ENCODE results near the gene WNT10A. TPM values are rescaled to one million over a fixed set of nuclear protein-coding genes. Genes with fewer than 3 reads are reported as not detected.
A peak's percentile ranks its signal among the peaks of the same experiment; 100 is the strongest.

Gene WNT10A
- total RNA-seq, 2 experiments from 2014 or later: 1.9 to 2.5 TPM

- Mint-ChIP-seq H3K27ac (no peak overlapping the region), H3K4me1 (peaks cover 22% of the 10 kb centered on the region), H3K9me3 (no peaks in the 10 kb centered on the region), H3K4me3 (no peak overlapping the region), H3K36me3 (no peaks in the 10 kb centered on the region), H3K27me3 (peaks cover 61% of the 10 kb centered on the region)
- POLR2A ChIA-PET: interaction anchor here (7.5 kb wide), 1 partner anchor 20 kb away, joined by 53 read pairs; no protein-coding TSS in a partner anchor
- peak; percentile 15 for ATAC-seq (ENCODE audit: low read depth)
- DNase-seq: peak; percentile 63
Measured at GRCh38 chr2:218876562-218877219, 4.0 kb upstream of the WNT10A start.

- DNase-seq: no peak
- peaks cover 21% of the 10 kb centered on the region for H3K4me1 Mint-ChIP-seq
- POLR2A ChIA-PET: interaction anchor here (7.5 kb wide), 1 partner anchor 19 kb away, joined by 53 read pairs; no protein-coding TSS in a partner anchor
- H3K9me3 Mint-ChIP-seq: no peaks in the 10 kb centered on the region
- ATAC-seq (ENCODE audit: low read depth): no peak
- H3K4me3 Mint-ChIP-seq: no peak overlapping the region
- H3K36me3 Mint-ChIP-seq: no peaks in the 10 kb centered on the region
- H3K27me3 Mint-ChIP-seq: peaks cover 61% of the 10 kb centered on the region
- H3K27ac Mint-ChIP-seq: no peak overlapping the region
Measured at GRCh38 chr2:218877331-218877730, 3.3 kb upstream of the WNT10A start.

- no peak for ATAC-seq (ENCODE audit: low read depth)
- Mint-ChIP-seq H3K9me3 (no peaks in the 10 kb centered on the region), H3K36me3 (no peaks in the 10 kb centered on the region), H3K27ac (no peak overlapping the region), H3K4me3 (no peak overlapping the region), H3K4me1 (peaks cover 23% of the 10 kb centered on the region), H3K27me3 (peaks cover 61% of the 10 kb centered on the region)
- POLR2A ChIA-PET: interaction anchor here (7.5 kb wide), 1 partner anchor 19 kb away, joined by 53 read pairs; no protein-coding TSS in a partner anchor
- no peak for DNase-seq
Measured at GRCh38 chr2:218877891-218878290, 2.8 kb upstream of the WNT10A start.

- H3K4me3 Mint-ChIP-seq: no peak overlapping the region
- peaks cover 61% of the 10 kb centered on the region for H3K27me3 Mint-ChIP-seq
- no peak for ATAC-seq (ENCODE audit: low read depth)
- DNase-seq: no peak
- no peaks in the 10 kb centered on the region for H3K36me3 Mint-ChIP-seq
- H3K27ac Mint-ChIP-seq: no peak overlapping the region
- no peaks in the 10 kb centered on the region for H3K9me3 Mint-ChIP-seq
- H3K4me1 Mint-ChIP-seq: peaks cover 22% of the 10 kb centered on the region
- POLR2A ChIA-PET: interaction anchor here (7.5 kb wide), 1 partner anchor 18 kb away, joined by 53 read pairs; no protein-coding TSS in a partner anchor
Measured at GRCh38 chr2:218878486-218878885, 2.2 kb upstream of the WNT10A start.

DNA sequence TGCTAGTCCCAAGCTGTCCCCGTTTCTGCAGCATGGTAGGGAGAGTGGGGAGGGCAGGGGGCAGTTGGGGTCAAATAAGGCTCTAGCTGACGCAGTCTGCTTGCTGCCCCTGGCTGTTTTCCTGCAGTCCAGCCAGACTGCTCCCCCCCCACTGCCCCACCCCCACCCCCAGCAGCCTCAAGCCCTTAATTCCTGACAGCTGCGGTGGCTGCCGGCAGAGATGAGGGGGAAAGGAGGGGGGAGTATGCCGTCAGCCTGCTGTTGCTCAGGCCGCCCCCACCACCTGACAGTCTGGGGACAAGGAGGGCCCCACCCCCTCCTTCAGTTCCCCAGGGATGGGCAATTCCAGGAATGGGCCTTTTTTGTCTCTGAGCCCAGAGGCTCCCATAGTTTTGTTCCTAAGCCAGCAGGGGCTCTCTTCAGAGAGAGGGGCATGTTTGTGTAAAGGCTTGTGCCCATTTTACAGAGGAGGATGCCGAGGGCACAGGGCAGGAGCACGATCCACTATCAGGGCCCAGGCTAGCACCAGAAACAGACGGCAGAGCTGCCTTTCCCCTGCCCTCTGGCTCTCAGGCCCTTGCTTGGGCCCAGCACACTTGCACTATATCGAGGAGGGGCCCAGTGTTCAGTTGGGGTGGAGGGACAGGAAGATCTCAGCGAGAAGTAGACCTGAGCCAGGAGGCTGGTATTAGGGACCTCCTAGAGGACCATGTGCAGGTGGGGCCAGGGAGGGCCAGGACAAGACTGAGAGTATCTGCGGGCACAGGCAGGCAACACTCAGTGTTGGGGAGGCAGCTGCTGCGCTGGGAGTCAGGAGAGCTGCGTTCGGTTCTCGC lies 1.5 kb upstream of the WNT10A start:
- peak overlapping the region; percentile 70 for H3K4me3 Mint-ChIP-seq
- no peak overlapping the region for H3K27ac Mint-ChIP-seq
- H3K9me3 Mint-ChIP-seq: no peaks in the 10 kb centered on the region
- no peak for ATAC-seq (ENCODE audit: low read depth)
- H3K4me1 Mint-ChIP-seq: peaks cover 22% of the 10 kb centered on the region
- no peaks in the 10 kb centered on the region for H3K36me3 Mint-ChIP-seq
- POLR2A ChIA-PET: interaction anchor here (2.7 to 7.5 kb wide), 2 partner anchors 13 to 18 kb away, joined by 11 to 53 read pairs; no protein-coding TSS in a partner anchor
- H3K27me3 Mint-ChIP-seq: peaks cover 64% of the 10 kb centered on the region
- peak; percentile 32 for DNase-seq

GRCh38 chr2:218879776-218880101 lies 913 bp upstream of the WNT10A start:
- Mint-ChIP-seq H3K9me3 (no peaks in the 10 kb centered on the region), H3K4me1 (peaks cover 20% of the 10 kb centered on the region), H3K36me3 (no peaks in the 10 kb centered on the region), H3K27me3 (peaks cover 64% of the 10 kb centered on the region), H3K27ac (no peak overlapping the region), H3K4me3 (peak overlapping the region; percentile 70)
- POLR2A ChIA-PET: interaction anchor here (2.7 to 7.5 kb wide), 2 partner anchors 12 to 17 kb away, joined by 11 to 53 read pairs; no protein-coding TSS in a partner anchor
- no peak for DNase-seq
- ATAC-seq (ENCODE audit: low read depth): no peak

DNA sequence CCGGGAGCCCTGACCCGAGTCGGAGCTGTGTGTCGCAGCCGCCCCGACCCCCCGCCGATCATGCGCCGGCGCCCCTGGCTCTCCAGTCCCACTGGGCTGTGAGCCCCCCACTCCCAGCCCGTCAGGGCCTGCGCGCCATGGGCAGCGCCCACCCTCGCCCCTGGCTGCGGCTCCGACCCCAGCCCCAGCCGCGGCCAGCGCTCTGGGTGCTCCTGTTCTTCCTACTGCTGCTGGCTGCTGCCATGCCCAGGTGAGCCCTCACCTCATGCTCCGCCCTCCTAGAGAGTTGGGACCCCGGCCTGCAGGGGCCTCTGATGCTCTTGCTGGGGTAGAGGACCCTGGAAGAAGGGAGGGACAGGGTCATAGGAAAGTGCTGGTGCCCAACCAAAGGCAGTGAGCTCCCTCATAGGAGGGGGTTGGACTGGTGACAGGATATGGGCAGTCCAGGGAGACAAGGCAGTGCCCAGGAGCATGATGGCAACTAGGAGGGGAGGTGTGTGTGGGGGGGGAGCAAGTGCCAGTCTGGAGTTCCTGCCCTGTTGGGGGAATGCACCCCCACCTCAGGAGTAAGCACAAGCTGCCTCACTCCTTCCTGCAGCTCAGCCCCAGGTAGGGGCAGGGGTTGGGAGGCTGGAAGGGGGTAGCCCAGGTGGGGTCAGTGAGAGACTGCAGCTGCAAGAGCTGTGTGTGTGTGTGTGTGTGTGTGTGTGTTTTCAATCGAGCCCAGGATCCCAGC lies 375 bp downstream of the WNT10A start:
- POLR2A ChIA-PET: interaction anchor here (0.6 to 7.5 kb wide), 3 partner anchors 11 to 24 kb away, joined by 3 to 53 read pairs (median 11); no protein-coding TSS in a partner anchor
- Mint-ChIP-seq H3K4me3 (peak overlapping the region; percentile 47), H3K4me1 (peaks cover 20% of the 10 kb centered on the region)

GRCh38 chr2:218881744-218882460 lies 1.2 kb downstream of the WNT10A start:
- no peaks in the 10 kb centered on the region for H3K36me3 Mint-ChIP-seq
- H3K27ac Mint-ChIP-seq: no peak overlapping the region
- POLR2A ChIA-PET: interaction anchor here (1.4 to 7.5 kb wide), 3 partner anchors 10 to 15 kb away, joined by 4 to 53 read pairs (median 11); no protein-coding TSS in a partner anchor
- peaks cover 20% of the 10 kb centered on the region for H3K4me1 Mint-ChIP-seq
- H3K27me3 Mint-ChIP-seq: peaks cover 58% of the 10 kb centered on the region
- ATAC-seq (ENCODE audit: low read depth) (no peak), DNase-seq (no peak)
- no peak overlapping the region for H3K4me3 Mint-ChIP-seq
- H3K9me3 Mint-ChIP-seq: no peaks in the 10 kb centered on the region

More for the DNA sequence above, 375 bp downstream of the WNT10A start:
- no peak overlapping the region for H3K27ac Mint-ChIP-seq
- H3K9me3 Mint-ChIP-seq: no peaks in the 10 kb centered on the region
- peaks cover 61% of the 10 kb centered on the region for H3K27me3 Mint-ChIP-seq
- H3K36me3 Mint-ChIP-seq: no peaks in the 10 kb centered on the region
- ATAC-seq (ENCODE audit: low read depth): no peak
- DNase-seq: no peak

- ATAC-seq (ENCODE audit: low read depth) (no peak), DNase-seq (no peak)
- Mint-ChIP-seq H3K36me3 (no peaks in the 10 kb centered on the region), H3K4me1 (peaks cover 19% of the 10 kb centered on the region), H3K27ac (peak overlapping the region; percentile 31), H3K27me3 (peaks cover 61% of the 10 kb centered on the region), H3K4me3 (peak overlapping the region; percentile 11), H3K9me3 (no peaks in the 10 kb centered on the region)
- POLR2A ChIA-PET: interaction anchor here (1.4 kb wide), 1 partner anchor 13 kb away, joined by 4 read pairs; no protein-coding TSS in a partner anchor
Measured at GRCh38 chr2:218882461-218882816, 1.8 kb downstream of the WNT10A start.

- POLR2A ChIA-PET: interaction anchor here (1.4 kb wide), 1 partner anchor 13 kb away, joined by 4 read pairs; no protein-coding TSS in a partner anchor
- Mint-ChIP-seq H3K27me3 (peaks cover 61% of the 10 kb centered on the region), H3K4me1 (peaks cover 19% of the 10 kb centered on the region), H3K9me3 (no peaks in the 10 kb centered on the region), H3K4me3 (no peak overlapping the region), H3K36me3 (no peaks in the 10 kb centered on the region), H3K27ac (no peak overlapping the region)
- DNase-seq: no peak
- no peak for ATAC-seq (ENCODE audit: low read depth)
Measured at GRCh38 chr2:218882866-218883366, 2.3 kb downstream of the WNT10A start.

DNA sequence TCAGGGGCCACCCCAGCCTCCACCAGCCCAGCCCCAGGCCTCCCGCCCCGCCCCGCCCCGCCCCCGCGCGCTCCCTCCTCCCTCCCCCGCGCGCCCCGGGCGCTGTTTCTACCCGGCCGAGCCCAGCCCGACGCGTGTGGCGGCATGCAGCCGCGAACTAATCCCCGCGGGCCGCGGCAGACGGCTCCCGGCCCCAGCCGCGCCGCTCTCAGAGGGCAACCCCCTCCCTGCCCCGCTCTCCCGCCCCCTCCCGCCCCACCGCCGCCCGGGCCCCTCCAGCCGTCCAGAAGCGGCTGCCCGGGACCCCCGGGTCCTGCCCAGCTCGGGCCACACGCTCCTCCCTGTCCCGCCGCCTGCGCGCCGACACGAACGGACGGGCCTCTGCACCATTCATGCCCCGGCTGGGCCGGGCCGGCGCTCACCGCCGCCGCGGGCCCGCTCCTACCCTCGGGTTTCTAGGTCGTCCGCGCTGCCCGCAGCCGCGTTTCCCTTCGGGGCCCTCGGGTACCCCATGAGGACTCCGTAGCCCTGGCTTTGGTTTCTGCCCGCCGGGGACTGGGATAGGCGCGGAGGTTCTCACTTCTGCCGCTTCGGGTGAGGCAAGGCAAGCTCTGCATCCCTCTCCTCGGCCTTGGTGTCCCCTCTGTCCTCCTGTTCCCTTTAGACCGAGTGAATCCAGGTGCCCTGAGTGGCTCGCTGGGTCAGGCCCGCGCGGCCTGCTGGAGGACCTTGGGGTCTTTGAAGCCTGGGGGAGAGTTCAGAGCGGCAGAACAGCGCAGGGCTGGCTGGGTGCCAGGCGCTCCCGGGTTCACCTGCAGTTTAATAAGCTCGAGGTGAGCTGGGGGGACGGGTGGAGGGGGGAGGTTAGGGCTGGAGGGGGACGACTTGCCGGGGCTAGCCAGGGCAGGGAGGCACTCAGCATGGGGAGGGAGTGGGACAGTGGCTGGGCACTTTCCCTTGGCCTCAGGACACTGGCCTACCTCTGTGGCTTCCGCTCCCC lies 3.1 kb downstream of the WNT10A start:
- H3K4me1 Mint-ChIP-seq: peaks cover 19% of the 10 kb centered on the region

More for the DNA sequence above, 3.1 kb downstream of the WNT10A start:
- Mint-ChIP-seq H3K27me3 (peaks cover 57% of the 10 kb centered on the region), H3K4me3 (no peak overlapping the region), H3K9me3 (no peaks in the 10 kb centered on the region), H3K27ac (no peak overlapping the region), H3K36me3 (no peaks in the 10 kb centered on the region)
- DNase-seq (no peak), ATAC-seq (ENCODE audit: low read depth) (no peak)
- POLR2A ChIA-PET: interaction anchor here (0.6 to 1.4 kb wide), 2 partner anchors 12 to 30 kb away, joined by 3 to 4 read pairs; no protein-coding TSS in a partner anchor

All from activated naive CD8-positive, alpha-beta T cell treated with anti-CD3 and anti-CD28 coated beads, Interleukin-2, amount 10 ng/mL, durations not matched to agents 7 days and 5 days (primary cell).